HG02759 (cell line): Measurements from ENCODE around the gene ZNF644.

Source experiments
- ATAC-seq: cut with Tn5 transposase; IDR thresholded peaks from one replicate; pipeline ENCODE4 v1.9.1; 2021; ENCODE audit warnings: mild to moderate bottlenecking, moderate library complexity; ENCODE audit not compliant: unreplicated experiment

The ZNF644 gene

GRCh38 chr1:90989302-90989701 lies 32.5 kb downstream of the ZNF644 start:
- no peak for ATAC-seq

- no peak for ATAC-seq
Observed at GRCh38 chr1:90987841-90988240, 34.0 kb downstream of the ZNF644 start.

- ATAC-seq: no peak
Observed at GRCh38 chr1:90986953-90987352, 34.9 kb downstream of the ZNF644 start.

- no peak for ATAC-seq
Observed at GRCh38 chr1:90977522-90977921, 44.3 kb downstream of the ZNF644 start.

GRCh38 chr1:90973897-90974798 lies 47.7 kb downstream of the ZNF644 start:
- no peak for ATAC-seq

- ATAC-seq: no peak
Observed at GRCh38 chr1:90970208-90970607, 51.6 kb downstream of the ZNF644 start.

- no peak for ATAC-seq
Observed at GRCh38 chr1:90969241-90969640, 52.6 kb downstream of the ZNF644 start.

- no peak for ATAC-seq
Observed at GRCh38 chr1:90964444-90965035, 57.3 kb downstream of the ZNF644 start.

- ATAC-seq: no peak
Observed at GRCh38 chr1:90963651-90964050, 58.2 kb downstream of the ZNF644 start.

- no peak for ATAC-seq
Observed at GRCh38 chr1:90963236-90963635, 58.6 kb downstream of the ZNF644 start.

- peak; percentile 52 for ATAC-seq
Observed at GRCh38 chr1:90959352-90960206, 62.3 kb downstream of the ZNF644 start.

GRCh38 chr1:90957497-90957896 lies 64.3 kb downstream of the ZNF644 start:
- ATAC-seq: no peak

- ATAC-seq: no peak
Observed at GRCh38 chr1:90955769-90956168, 66.1 kb downstream of the ZNF644 start.

- ATAC-seq: no peak
Observed at GRCh38 chr1:90952906-90953305, 68.9 kb downstream of the ZNF644 start.

- ATAC-seq: no peak
Observed at GRCh38 chr1:90951009-90951408, 70.8 kb downstream of the ZNF644 start.

- no peak for ATAC-seq
Observed at GRCh38 chr1:90948301-90948700, 73.5 kb downstream of the ZNF644 start.

- no peak for ATAC-seq
Observed at GRCh38 chr1:90946630-90947029, 75.2 kb downstream of the ZNF644 start.

- no peak for ATAC-seq
Observed at GRCh38 chr1:90945287-90945686, 76.5 kb downstream of the ZNF644 start.

GRCh38 chr1:90943966-90944365 lies 77.9 kb downstream of the ZNF644 start:
- no peak for ATAC-seq

- no peak for ATAC-seq
Observed at GRCh38 chr1:90940746-90941145, 81.1 kb downstream of the ZNF644 start.

GRCh38 chr1:90936731-90937130 lies 85.1 kb downstream of the ZNF644 start:
- ATAC-seq: no peak
